ENCODE results near the gene DNAJA4. TPM values are rescaled to one million over a fixed set of nuclear protein-coding genes. Genes with fewer than 3 reads are reported as not detected.
"Not testable (repeated sequence)": the region's sequence is repeated elsewhere in the genome, so short reads cannot be mapped to it uniquely, and the experiment has no call there.

DNAJA4 gene
- total RNA-seq, 2 experiments from 2014 or later = 47.0 to 48.5 TPM

GRCh38 chr15:78243491-78243941, 20.8 kb upstream of the DNAJA4 start:
- H3K27me3 Mint-ChIP-seq = no peaks in the 10 kb centered on the region
- no peak overlapping the region for H3K4me3 Mint-ChIP-seq
- Histone ChIP-seq H3K4me3 (ENCODE audit: low read length) (no peak overlapping the region), H3K9me3 (ENCODE audit: control insufficient read depth in 1 of 2, insufficient read depth in 1 of 2, low read length in 2 of 2) (no peaks in the 10 kb centered on the region), H3K27me3 (ENCODE audit: control insufficient read depth in 1 of 2, insufficient read depth in 2 of 2, low read length in 2 of 2) (no peaks in the 10 kb centered on the region), H3K36me3 (ENCODE audit: insufficient read depth, low read length) (no peaks in the 10 kb centered on the region), H3K4me1 (ENCODE audit: insufficient read depth, low read length) (peaks cover 5% of the 10 kb centered on the region), H3K27ac (ENCODE audit: low read depth in 1 of 2, low read length in 2 of 2) (no peak overlapping the region)
- H3K4me1 Mint-ChIP-seq (ENCODE audit: low read depth) = peaks cover 4% of the 10 kb centered on the region
- intact Hi-C loops (cut with DNase I, micrococcal nuclease) = loop anchor here in 1 of 2 experiments (5.0 kb wide), 1 partner anchor 111 kb away; the partner anchor contains the start of gene CIB2
- POLR2A ChIA-PET = no interaction called here
- CTCF ChIA-PET = interaction anchor here (0.7 kb wide), 1 partner anchor 8 kb away, joined by 3 read pairs; no protein-coding TSS in a partner anchor
- DNase-seq = no peak
- no peak overlapping the region for H3K27ac Mint-ChIP-seq
- no peak for TF ChIP-seq CTCF (IDR thresholded peaks at IDR 0.05)
- H3K9me3 Mint-ChIP-seq = no peaks in the 10 kb centered on the region
- ATAC-seq (ENCODE audit: poor library complexity) = no peak
- H3K36me3 Mint-ChIP-seq (ENCODE audit: low read depth) = no peaks in the 10 kb centered on the region

- no peaks in the 10 kb centered on the region for H3K9me3 Mint-ChIP-seq
- no peaks in the 10 kb centered on the region for H3K27me3 Mint-ChIP-seq
- ChIA-PET CTCF (no interaction called here), POLR2A (no interaction called here)
- no peak overlapping the region for H3K4me3 Mint-ChIP-seq
- ATAC-seq (ENCODE audit: poor library complexity) (no peak), DNase-seq (no peak)
- H3K9me3 ChIP-seq (ENCODE audit: control insufficient read depth in 1 of 2, insufficient read depth in 1 of 2, low read length in 2 of 2) = no peaks in the 10 kb centered on the region
- peaks cover 4% of the 10 kb centered on the region for H3K4me1 Mint-ChIP-seq (ENCODE audit: low read depth)
- intact Hi-C loops (cut with DNase I, micrococcal nuclease) = loop anchor here in 1 of 2 experiments (5.0 kb wide), 1 partner anchor 112 kb away; the partner anchor contains the start of gene CIB2
- no peaks in the 10 kb centered on the region for H3K36me3 Mint-ChIP-seq (ENCODE audit: low read depth)
- H3K36me3 ChIP-seq (ENCODE audit: insufficient read depth, low read length) = no peaks in the 10 kb centered on the region
- H3K4me3 ChIP-seq (ENCODE audit: low read length) = no peak overlapping the region
- H3K27me3 ChIP-seq (ENCODE audit: control insufficient read depth in 1 of 2, insufficient read depth in 2 of 2, low read length in 2 of 2) = no peaks in the 10 kb centered on the region
- no peak overlapping the region for H3K27ac Mint-ChIP-seq
- peaks cover 5% of the 10 kb centered on the region for H3K4me1 ChIP-seq (ENCODE audit: insufficient read depth, low read length)
- no peak overlapping the region for H3K27ac ChIP-seq (ENCODE audit: low read depth in 1 of 2, low read length in 2 of 2)
- no peak for TF ChIP-seq CTCF (IDR thresholded peaks at IDR 0.05)
Measured at GRCh38 chr15:78244101-78244500, 20.3 kb upstream of the DNAJA4 start.

GRCh38 chr15:78244893-78245292, 19.5 kb upstream of the DNAJA4 start:
- intact Hi-C loops (cut with DNase I, micrococcal nuclease) = loop anchor here in 1 of 2 experiments (5.0 kb wide), 1 partner anchor 113 kb away; the partner anchor contains the start of gene CIB2
- Mint-ChIP-seq H3K9me3 (no peaks in the 10 kb centered on the region), H3K4me3 (no peak overlapping the region), H3K27me3 (no peaks in the 10 kb centered on the region), H3K36me3 (ENCODE audit: low read depth) (no peaks in the 10 kb centered on the region), H3K27ac (no peak overlapping the region), H3K4me1 (ENCODE audit: low read depth) (peaks cover 4% of the 10 kb centered on the region)
- Histone ChIP-seq H3K27ac (ENCODE audit: low read depth in 1 of 2, low read length in 2 of 2) (no peak overlapping the region), H3K4me1 (ENCODE audit: insufficient read depth, low read length) (peaks cover 5% of the 10 kb centered on the region), H3K4me3 (ENCODE audit: low read length) (no peak overlapping the region), H3K9me3 (ENCODE audit: control insufficient read depth in 1 of 2, insufficient read depth in 1 of 2, low read length in 2 of 2) (no peaks in the 10 kb centered on the region), H3K27me3 (ENCODE audit: control insufficient read depth in 1 of 2, insufficient read depth in 2 of 2, low read length in 2 of 2) (no peaks in the 10 kb centered on the region), H3K36me3 (ENCODE audit: insufficient read depth, low read length) (no peaks in the 10 kb centered on the region)
- CTCF ChIA-PET = no interaction called here
- DNase-seq (no peak), ATAC-seq (ENCODE audit: poor library complexity) (no peak)
- no peak for TF ChIP-seq CTCF (IDR thresholded peaks at IDR 0.05)
- POLR2A ChIA-PET = no interaction called here

- H3K27ac Mint-ChIP-seq; H3K36me3 Mint-ChIP-seq (ENCODE audit: low read depth); H3K4me1 ChIP-seq (ENCODE audit: insufficient read depth, low read length); H3K4me1 Mint-ChIP-seq (ENCODE audit: low read depth); DNase-seq; H3K4me3 ChIP-seq (ENCODE audit: low read length); H3K27ac ChIP-seq (ENCODE audit: low read depth in 1 of 2, low read length in 2 of 2); H3K4me3 Mint-ChIP-seq; H3K9me3 Mint-ChIP-seq; H3K27me3 ChIP-seq (ENCODE audit: control insufficient read depth in 1 of 2, insufficient read depth in 2 of 2, low read length in 2 of 2); intact Hi-C loops (cut with DNase I, micrococcal nuclease); ATAC-seq (ENCODE audit: poor library complexity); H3K36me3 ChIP-seq (ENCODE audit: insufficient read depth, low read length); H3K27me3 Mint-ChIP-seq; H3K9me3 ChIP-seq (ENCODE audit: control insufficient read depth in 1 of 2, insufficient read depth in 1 of 2, low read length in 2 of 2): not testable (repeated sequence)
- ChIA-PET POLR2A (interaction anchor here (0.6 kb wide), 1 partner anchor 111 kb away, joined by 4 read pairs; no protein-coding TSS in a partner anchor), CTCF (interaction anchor here (1.1 kb wide), 1 partner anchor 137 kb away, joined by 3 read pairs; no protein-coding TSS in a partner anchor)
Measured at GRCh38 chr15:78245392-78245791, 19.0 kb upstream of the DNAJA4 start.

- H3K27me3 ChIP-seq (ENCODE audit: control insufficient read depth in 1 of 2, insufficient read depth in 2 of 2, low read length in 2 of 2); H3K4me1 Mint-ChIP-seq (ENCODE audit: low read depth); H3K27me3 Mint-ChIP-seq; H3K4me3 ChIP-seq (ENCODE audit: low read length); intact Hi-C loops (cut with DNase I, micrococcal nuclease); H3K27ac Mint-ChIP-seq; H3K36me3 Mint-ChIP-seq (ENCODE audit: low read depth); H3K4me1 ChIP-seq (ENCODE audit: insufficient read depth, low read length); POLR2A ChIA-PET; H3K9me3 ChIP-seq (ENCODE audit: control insufficient read depth in 1 of 2, insufficient read depth in 1 of 2, low read length in 2 of 2); H3K27ac ChIP-seq (ENCODE audit: low read depth in 1 of 2, low read length in 2 of 2); H3K4me3 Mint-ChIP-seq; H3K9me3 Mint-ChIP-seq; H3K36me3 ChIP-seq (ENCODE audit: insufficient read depth, low read length); ATAC-seq (ENCODE audit: poor library complexity); DNase-seq: not testable (repeated sequence)
- CTCF ChIA-PET = interaction anchor here (1.1 kb wide), 1 partner anchor 138 kb away, joined by 3 read pairs; no protein-coding TSS in a partner anchor
Measured at GRCh38 chr15:78245976-78246620, 18.3 kb upstream of the DNAJA4 start.
